Stomach smooth muscle (tissue), 2 donors: ENCODE data around the gene ZNF804A.

ENCODE experiments used
- H3K27ac ChIP-seq: one replicate; pipeline ENCODE4 v1.7.0; 2013; ENCODE audit warnings: mild to moderate bottlenecking, low read length, inconsistent platforms
- H3K27me3 ChIP-seq, 2 donors: one replicate each; pipeline ENCODE4 v1.7.0; 2013; ENCODE audit warnings: low read length in 2 of 2; ENCODE audit not compliant: insufficient read depth in 2 of 2, control insufficient read depth in 1 of 2
- H3K36me3 ChIP-seq, 2 donors: one replicate each; pipeline ENCODE4 v1.7.0; 2013; ENCODE audit warnings: low read length in 2 of 2; ENCODE audit not compliant: control insufficient read depth in 2 of 2, insufficient read depth in 2 of 2
- H3K4me1 ChIP-seq: one replicate; pipeline ENCODE4 v1.7.0; 2013; ENCODE audit warnings: low read length; ENCODE audit not compliant: control insufficient read depth, insufficient read depth
- H3K4me3 ChIP-seq, 2 donors: one replicate each; pipeline ENCODE4 v1.7.0; 2013; ENCODE audit warnings: low read length in 2 of 2
- H3K9ac ChIP-seq, 2 donors: one replicate each; pipeline ENCODE4 v1.7.0; 2013; ENCODE audit warnings: low read length in 2 of 2, mild to moderate bottlenecking in 1 of 2
- H3K9me3 ChIP-seq, 2 donors: one replicate each; pipeline ENCODE4 v1.7.0; 2013; ENCODE audit warnings: low read length in 2 of 2; ENCODE audit not compliant: control insufficient read depth in 2 of 2
- donor health status: healthy.
- donor health status: Pancreatic carcinoma.

ZNF804A gene

DNA sequence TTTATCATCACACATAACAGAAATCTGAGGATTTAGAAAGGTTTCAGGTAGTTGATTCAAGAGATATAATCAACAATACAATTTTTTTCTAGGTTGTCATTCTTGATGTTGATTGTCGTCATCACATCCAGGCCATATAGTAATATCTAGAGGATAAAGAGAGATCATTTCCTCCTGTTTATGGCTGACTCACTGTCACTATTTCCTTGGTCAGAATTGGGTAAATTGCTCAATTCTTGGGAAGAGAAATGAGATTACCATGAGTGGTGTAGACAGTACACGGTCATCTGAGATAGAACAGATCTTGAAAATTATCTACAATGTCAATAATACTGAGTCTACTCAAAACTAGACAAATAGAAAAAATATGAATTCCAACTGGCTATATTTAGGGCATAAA lies 78.8 kb downstream of the ZNF804A start:
- H3K27ac ChIP-seq = no peak overlapping the region
- H3K9ac ChIP-seq = no peak overlapping the region

DNA sequence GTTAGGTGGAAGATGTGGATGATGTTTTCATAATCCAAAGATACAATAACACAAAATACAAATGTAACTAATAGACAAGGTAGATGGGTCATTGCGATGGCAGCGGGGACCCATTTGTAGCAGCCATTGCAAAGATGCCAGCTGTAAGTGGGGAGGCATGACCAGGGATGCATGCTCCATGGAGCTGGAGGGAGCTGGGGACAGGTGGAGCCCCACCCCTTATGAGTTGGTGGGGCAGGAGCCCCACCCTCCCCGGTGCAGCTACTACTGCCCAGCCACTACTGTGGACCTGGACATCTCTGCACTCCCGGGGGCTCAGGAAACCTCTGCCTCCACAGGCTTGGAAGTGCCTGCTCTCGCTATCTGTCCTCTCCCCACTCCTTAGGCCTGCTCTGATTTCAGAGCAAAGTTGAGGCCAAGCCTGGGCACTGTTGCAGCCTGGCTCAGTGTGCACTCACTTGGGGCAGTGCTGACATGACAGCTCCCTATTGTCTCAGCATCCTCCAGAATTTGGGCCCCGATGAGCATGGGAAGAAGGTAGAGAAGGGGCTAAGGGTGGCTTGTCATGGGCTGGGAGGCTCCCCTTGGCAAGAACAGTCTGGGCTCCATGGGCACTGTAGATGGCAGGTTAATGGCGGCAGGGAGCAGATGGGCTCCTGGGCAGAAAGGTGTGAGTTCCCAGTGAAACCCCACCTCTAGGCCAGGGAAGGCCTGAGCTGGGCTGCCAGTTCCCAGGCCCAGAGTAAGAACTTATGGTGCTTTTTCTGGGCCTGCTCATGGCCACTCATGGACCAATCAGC lies 81.1 kb downstream of the ZNF804A start:
- no peaks in the 10 kb centered on the region for H3K9me3 ChIP-seq
- no peak overlapping the region for H3K27ac ChIP-seq
- no peaks in the 10 kb centered on the region for H3K27me3 ChIP-seq
- H3K4me3 ChIP-seq = no peak overlapping the region
- no peak overlapping the region for H3K9ac ChIP-seq
- H3K4me1 ChIP-seq = no peaks in the 10 kb centered on the region
- H3K36me3 ChIP-seq = no peaks in the 10 kb centered on the region

More for the DNA sequence above, 78.8 kb downstream of the ZNF804A start:
- Histone ChIP-seq H3K36me3 (no peaks in the 10 kb centered on the region), H3K4me1 (no peaks in the 10 kb centered on the region), H3K9me3 (no peaks in the 10 kb centered on the region), H3K27me3 (no peaks in the 10 kb centered on the region), H3K4me3 (no peak overlapping the region)

DNA sequence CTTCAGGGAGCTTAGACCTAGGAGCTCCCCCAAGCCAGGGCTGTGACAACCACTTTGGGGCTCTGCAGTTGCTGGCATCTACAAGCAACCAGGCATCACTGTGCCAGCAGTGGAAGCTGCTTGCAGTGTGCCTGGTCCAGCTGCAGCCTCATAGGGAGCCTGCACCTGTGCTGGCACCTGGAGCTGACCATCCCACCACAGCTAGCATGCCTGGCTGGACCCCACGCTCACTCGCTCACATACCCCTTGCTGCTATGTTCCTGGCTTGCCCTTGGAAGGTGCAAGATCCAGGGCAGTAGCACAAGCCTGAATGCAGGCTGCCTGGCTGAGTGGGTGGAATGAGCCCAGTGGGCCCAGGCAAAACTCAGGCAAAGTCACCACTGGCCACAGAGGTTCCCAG lies 82.5 kb downstream of the ZNF804A start:
- Histone ChIP-seq H3K9ac (no peak overlapping the region), H3K27me3 (no peaks in the 10 kb centered on the region), H3K36me3 (no peaks in the 10 kb centered on the region), H3K4me1 (no peaks in the 10 kb centered on the region), H3K27ac (no peak overlapping the region), H3K9me3 (no peaks in the 10 kb centered on the region), H3K4me3 (no peak overlapping the region)

DNA sequence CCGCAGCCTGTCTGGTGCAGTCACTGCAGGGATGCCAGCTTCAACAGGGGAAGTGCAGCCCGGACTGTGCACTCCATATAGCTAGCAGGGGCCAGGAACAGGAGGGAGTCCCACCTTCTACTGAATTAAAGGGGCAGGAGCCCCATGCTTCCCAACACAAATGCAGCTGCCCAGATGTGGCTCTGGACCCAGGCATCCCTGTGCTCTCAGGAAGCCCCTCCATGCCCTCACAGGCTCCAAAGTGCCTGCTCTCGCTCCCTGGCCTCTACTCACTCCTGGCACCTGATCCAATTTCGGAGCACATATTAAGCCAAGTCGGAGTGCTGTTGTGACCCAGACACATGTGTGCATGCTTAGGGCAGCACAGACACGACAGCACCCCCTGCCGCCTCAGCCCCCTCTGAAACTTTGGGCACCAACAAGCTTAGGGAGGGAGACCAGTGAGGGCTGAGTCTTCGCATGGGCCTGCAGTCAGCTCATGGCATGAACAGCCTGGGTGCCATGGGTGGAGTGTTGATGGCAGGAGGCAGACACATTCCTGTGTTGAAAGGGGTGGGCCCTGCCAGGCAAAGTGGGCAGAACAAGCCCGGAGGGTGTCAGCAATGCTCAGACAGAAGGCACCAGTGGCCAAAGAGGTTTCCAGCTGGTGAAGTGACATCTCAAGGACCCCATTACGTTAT lies 83.5 kb downstream of the ZNF804A start:
- no peak overlapping the region for H3K4me3 ChIP-seq
- no peaks in the 10 kb centered on the region for H3K4me1 ChIP-seq
- H3K9me3 ChIP-seq = no peaks in the 10 kb centered on the region
- no peaks in the 10 kb centered on the region for H3K27me3 ChIP-seq
- H3K9ac ChIP-seq = no peak overlapping the region
- no peak overlapping the region for H3K27ac ChIP-seq
- no peaks in the 10 kb centered on the region for H3K36me3 ChIP-seq

DNA sequence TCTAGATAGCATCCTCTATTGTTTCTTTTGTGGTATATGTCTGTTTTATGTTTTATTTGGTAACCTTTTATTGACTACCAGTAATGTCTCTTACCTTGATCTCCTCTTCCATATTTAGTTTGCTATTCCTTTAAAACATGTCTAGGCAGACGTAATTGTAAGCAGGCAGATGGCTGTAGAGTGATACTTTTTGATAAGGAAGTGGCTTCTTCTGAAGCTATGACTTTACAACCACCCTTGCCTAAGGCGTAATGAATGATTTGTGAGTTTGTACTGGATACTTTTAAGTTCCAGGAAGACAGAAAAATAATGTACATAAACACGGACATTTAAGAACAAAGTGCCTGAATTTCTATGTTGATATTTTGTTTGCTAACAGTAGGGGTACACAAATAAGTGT lies 85.6 kb downstream of the ZNF804A start:
- H3K36me3 ChIP-seq = no peaks in the 10 kb centered on the region
- no peak overlapping the region for H3K27ac ChIP-seq
- H3K9me3 ChIP-seq = no peaks in the 10 kb centered on the region
- no peak overlapping the region for H3K9ac ChIP-seq
- H3K4me3 ChIP-seq = no peak overlapping the region
- no peaks in the 10 kb centered on the region for H3K4me1 ChIP-seq
- no peaks in the 10 kb centered on the region for H3K27me3 ChIP-seq

DNA sequence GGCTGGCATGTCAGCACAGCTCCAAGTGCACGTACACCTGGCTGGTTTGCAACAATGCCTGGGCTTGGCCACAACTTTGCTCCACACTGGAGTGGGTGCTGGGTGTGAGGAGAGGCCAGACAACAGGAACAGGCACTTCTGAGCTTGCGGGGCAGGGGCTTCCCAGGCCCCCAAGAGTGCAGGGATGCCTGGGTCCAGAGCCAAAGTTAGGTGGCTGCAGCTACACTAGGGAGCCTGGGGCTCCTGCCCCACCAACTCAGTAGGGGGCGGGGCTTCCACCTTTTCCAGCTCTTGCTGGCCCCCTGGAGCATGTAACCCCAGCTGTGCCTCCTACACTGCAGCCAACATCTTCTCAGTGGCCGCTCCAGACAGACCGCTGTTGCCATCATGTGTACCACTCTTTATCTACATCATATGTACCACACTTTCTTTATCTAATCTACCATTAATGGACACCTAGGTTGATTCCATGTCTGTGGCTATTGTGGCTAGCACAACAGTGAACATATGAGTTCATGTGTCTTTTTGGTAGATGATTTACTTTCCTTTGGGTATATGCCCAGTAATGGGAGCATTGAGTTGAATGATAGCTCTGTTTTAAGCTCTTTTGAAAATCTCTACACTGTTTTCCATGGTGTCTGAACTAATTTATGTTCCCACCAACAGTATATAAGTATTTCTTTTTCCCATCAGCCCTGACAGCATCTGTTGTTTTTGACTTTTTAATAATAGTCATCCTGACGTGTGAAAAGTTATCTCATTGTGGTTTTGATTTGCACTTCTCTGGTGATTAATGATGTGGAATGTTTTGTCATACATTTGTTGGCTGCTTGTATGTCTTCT lies 87.9 kb downstream of the ZNF804A start:
- Histone ChIP-seq H3K4me3 (no peak overlapping the region), H3K9ac (no peak overlapping the region), H3K36me3 (no peaks in the 10 kb centered on the region), H3K9me3 (no peaks in the 10 kb centered on the region), H3K4me1 (no peaks in the 10 kb centered on the region), H3K27ac (no peak overlapping the region), H3K27me3 (no peaks in the 10 kb centered on the region)

DNA sequence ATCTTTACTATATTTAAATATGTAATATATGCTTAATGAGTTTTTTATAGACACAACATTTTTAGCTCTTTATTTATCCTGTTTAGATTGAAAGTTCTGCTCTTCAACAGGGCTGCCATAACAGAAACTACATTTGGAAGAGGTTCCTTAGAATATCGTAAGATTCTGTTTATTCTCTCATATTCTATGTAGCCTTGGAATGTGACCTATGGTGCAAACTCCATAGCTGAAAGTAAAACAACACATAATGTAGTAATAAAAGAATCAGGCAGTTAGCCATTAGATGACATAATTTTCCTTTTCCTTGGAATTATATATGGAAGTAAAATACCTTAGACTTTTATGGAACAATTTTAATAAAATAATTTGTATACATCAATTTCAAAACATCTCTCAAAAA lies 91.3 kb downstream of the ZNF804A start:
- no peaks in the 10 kb centered on the region for H3K36me3 ChIP-seq
- no peaks in the 10 kb centered on the region for H3K9me3 ChIP-seq
- no peak overlapping the region for H3K4me3 ChIP-seq
- H3K4me1 ChIP-seq = no peaks in the 10 kb centered on the region
- H3K27ac ChIP-seq = no peak overlapping the region
- H3K9ac ChIP-seq = no peak overlapping the region
- H3K27me3 ChIP-seq = no peaks in the 10 kb centered on the region

DNA sequence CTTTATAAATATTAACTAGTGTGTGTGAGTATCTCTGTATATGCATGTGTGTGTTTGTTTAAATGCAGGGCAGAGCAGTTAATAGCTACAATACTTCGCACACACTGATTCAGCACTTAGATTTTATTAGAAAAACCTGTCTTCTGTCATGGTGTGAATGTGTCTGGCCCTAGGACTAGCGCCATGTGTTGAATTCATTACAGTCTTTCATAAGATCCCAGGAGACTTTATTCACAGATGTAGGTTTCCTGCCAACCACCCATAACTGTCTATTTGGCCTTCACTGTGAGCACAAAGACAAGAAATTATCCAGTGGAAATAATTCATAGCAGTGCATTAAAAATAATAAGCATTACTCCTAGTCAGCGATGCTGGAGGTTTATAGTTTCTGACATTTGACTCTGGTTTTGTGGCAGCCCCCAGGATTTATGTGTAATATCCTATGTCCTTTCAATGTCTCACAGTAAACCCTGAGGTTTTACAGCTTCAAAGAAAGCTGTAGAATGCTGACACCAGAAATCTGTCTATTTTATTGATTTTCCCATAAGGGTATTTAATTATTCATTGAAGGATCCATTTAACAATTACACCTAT lies 93.9 kb downstream of the ZNF804A start:
- Histone ChIP-seq H3K27ac (no peak overlapping the region), H3K36me3 (no peaks in the 10 kb centered on the region), H3K4me1 (no peaks in the 10 kb centered on the region), H3K27me3 (no peaks in the 10 kb centered on the region), H3K9me3 (no peaks in the 10 kb centered on the region), H3K4me3 (peak overlapping the region in 1 of 2 donors; percentile 12), H3K9ac (no peak overlapping the region)

DNA sequence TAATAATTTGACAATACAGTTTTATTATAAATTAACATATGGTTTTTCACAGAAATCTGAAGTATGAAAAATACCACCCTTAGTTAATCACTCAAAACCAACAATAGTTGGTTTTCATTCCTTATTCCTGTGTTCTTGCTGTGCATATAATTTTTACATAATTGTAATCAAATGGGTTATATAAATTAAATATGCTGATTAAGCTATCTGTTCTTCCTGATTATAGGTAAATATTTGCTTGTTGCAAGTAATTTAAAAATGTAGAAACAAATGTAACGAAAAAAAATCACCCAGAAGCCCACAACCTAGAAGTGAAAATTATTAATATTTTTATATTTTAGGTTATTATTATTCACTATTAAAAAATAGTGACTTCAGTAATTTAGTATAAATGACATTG lies 98.3 kb downstream of the ZNF804A start:
- no peak overlapping the region for H3K9ac ChIP-seq
- H3K4me1 ChIP-seq = no peaks in the 10 kb centered on the region
- H3K9me3 ChIP-seq = no peaks in the 10 kb centered on the region
- H3K27ac ChIP-seq = no peak overlapping the region
- no peaks in the 10 kb centered on the region for H3K27me3 ChIP-seq
- H3K4me3 ChIP-seq = no peak overlapping the region
- no peaks in the 10 kb centered on the region for H3K36me3 ChIP-seq

DNA sequence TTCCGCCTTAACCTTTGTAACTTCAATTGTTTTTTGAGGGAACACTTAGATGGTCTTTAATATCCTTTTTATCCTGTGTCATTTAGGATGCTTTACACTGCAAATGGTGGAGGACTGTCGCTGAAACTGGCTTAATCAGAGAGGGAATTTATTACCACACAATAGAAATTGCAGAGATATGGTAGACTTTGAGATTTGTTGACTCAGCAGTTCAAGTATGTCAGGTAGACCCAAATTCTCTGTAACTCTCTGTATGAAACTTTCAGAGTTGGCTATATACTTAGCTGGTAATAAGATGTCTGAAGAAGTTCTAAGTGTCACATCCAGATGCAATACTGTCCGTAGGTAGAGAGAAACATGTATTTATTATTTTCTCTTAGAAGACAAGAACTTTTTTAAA lies 100.1 kb downstream of the ZNF804A start:
- Histone ChIP-seq H3K27ac (no peak overlapping the region), H3K4me1 (no peaks in the 10 kb centered on the region), H3K9ac (no peak overlapping the region), H3K9me3 (no peaks in the 10 kb centered on the region), H3K27me3 (no peaks in the 10 kb centered on the region), H3K36me3 (no peaks in the 10 kb centered on the region), H3K4me3 (no peak overlapping the region)
